GM19193 (cell line): Measurements from ENCODE around the gene CRYBG3.

ENCODE experiments used
- POLR2A ChIP-seq: IDR thresholded peaks from 4 replicates; pipeline ENCODE4 v1.6.1; 2011; ENCODE audit not compliant: insufficient read depth, insufficient read length; ENCODE audit errors: extremely low read depth

The CRYBG3 gene

GRCh38 chr3:97970956-97971620, 149.3 kb downstream of the CRYBG3 start:
- no peak for TF ChIP-seq POLR2A

GRCh38 chr3:97971679-97972567, 150.1 kb downstream of the CRYBG3 start, which contains the start of gene RIOX2:
Gene RIOX2 (minus strand): TSS chr3:97972431. CDS start chr3:97967593, 4,838 bp downstream.
- peak; percentile 80 for TF ChIP-seq POLR2A

DNA sequence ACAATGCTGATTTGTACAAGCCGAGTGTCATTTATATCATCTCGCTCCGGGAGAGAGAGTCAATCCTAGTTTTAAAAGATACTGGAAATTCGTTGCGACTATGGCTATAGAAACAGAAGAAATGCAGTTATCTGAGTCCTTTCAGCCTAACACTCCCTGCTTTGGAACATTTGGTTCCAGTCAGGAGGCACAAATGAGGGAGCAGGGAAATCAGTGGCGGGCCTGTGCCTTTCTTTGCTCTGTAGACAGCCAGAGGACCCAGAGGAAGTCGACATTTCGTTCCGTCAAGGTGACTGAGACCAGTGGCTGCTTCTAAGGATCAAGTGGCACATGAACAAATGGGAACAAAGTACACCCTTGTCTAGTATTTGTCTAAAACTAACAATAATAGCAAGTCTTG, 151.2 kb downstream of the CRYBG3 start:
- TF ChIP-seq POLR2A, result no peak

- TF ChIP-seq POLR2A, result no peak
Measured at GRCh38 chr3:97974996-97975395, 153.2 kb downstream of the CRYBG3 start.

- no peak for TF ChIP-seq POLR2A
Measured at GRCh38 chr3:97975466-97975865, 153.7 kb downstream of the CRYBG3 start.

DNA sequence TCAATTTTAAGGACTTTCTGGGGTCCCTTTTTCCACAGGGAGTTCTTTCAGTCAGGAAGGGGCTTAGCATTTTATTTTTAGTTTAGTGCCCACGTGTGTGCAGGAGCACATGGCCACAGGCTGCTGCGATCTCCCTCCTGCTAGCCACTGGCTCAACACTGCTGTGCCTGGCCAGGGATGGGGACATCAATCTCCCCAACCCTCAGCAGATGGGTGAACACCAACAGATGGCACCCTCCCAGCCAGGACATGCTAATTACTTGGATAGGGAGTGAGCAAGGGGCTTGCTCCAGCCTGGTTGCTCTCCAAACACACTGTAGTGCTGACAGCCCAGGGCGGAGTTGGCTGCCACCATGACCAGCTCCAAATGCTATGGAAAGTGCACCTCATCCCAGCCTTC, 157.8 kb downstream of the CRYBG3 start:
- no peak for TF ChIP-seq POLR2A

DNA sequence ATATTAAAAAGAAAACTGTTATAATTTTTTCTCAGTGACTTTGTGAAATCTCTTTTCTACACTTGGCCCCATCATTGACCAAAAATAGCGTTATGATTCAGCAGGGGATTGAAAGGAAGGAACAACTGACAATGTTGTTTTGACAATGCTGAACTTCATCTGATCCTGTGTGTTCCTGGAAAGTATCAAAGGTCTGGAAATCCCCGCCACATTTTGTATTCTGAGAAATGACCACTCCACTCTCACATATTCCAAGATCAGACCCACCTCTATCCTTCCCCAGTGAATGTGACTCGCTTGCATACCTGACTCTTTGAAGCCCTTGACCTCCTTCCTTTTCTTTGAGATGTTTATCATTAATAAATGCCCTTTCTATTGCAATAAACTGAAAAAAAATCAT, 160.1 kb downstream of the CRYBG3 start:
- TF ChIP-seq POLR2A, result no peak

GRCh38 chr3:97983933-97984491, 162.2 kb downstream of the CRYBG3 start:
- no peak for TF ChIP-seq POLR2A

DNA sequence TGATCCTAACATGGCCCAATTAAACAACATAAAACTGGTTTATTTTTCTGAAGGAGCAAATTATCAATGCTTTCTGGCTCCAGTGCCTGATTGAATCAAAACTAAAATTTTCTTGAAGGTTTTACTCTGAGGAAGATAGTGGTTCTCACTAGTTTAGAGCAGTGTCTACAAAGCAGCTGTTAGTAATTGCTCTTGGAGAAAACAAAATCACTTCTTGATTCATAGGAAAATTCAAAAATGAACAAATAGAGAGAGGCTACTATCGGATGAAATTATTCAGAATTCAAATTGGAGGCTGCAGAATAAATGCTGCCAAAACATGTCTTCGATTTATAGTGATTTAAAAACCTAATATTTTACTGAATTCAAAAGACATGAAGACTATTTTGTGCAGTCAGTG, 165.5 kb downstream of the CRYBG3 start:
- no peak for TF ChIP-seq POLR2A

DNA sequence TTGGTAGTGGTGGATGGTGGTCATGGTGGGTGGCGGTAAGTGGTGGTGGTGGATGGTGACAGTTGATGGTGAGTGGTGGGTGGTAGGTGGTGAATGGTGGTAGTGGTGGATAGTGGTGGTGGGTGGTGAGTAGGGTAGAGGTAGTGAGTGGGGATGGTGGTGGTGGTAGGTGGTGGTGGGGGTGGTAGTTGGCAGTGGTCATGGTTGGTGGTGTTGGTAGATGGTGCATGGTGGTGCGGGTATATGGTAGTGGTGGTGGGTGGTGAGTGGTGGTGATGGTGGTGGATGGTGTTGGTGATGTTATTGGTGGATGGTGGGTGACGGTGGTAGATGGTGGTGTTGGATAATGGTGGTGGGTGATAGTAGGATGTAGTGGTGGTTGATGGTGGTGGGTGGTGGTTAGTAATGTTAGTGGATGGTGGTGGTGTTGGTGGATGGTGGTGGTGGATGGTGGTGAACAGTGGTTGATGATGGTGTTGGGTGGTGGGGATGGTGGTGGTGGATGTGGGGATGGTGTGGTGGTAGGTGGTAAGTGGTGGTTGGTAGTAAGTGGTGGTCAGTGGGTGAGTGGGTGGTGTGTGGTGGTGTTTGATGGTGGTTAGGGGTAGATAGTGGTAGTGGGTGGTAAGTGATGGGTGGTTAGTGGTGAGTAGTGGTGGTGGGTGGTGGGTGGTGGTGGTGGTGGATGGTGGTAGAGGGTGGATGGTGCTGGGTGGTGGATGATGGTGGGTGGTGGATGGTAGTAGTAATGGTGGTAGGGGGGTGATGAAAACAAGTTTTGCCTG, 167.2 kb downstream of the CRYBG3 start:
- no peak for TF ChIP-seq POLR2A

GRCh38 chr3:97990624-97991292, 168.9 kb downstream of the CRYBG3 start:
- no peak for TF ChIP-seq POLR2A

DNA sequence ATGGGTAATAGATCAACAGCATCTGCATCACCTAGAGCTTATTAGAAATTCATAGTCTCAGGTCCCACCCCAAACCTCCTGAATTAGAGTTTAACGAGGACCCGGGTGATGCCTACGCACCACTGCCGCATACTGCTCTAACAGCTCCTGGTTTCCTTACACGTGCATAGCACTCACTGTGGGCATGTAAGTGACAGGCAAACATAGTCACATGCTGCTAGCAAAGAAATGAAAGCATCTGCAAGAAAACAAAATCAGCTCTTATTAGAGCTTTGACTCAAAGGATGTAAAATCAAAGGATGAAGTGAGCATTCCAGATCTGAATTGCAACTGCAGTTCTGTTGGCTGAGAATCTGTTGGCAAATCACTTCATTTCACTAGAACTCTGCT, 169.5 kb downstream of the CRYBG3 start:
- TF ChIP-seq POLR2A, result no peak

- no peak for TF ChIP-seq POLR2A
Measured at GRCh38 chr3:97992547-97993173, 170.8 kb downstream of the CRYBG3 start.

GRCh38 chr3:97993526-97993925, 171.7 kb downstream of the CRYBG3 start:
- no peak for TF ChIP-seq POLR2A
